DMS153 treated with DMSO at 0.1 percent for 48 hours (cell line): ENCODE results near the gene SLC1A7.
"Not testable (repeated sequence)": the region's sequence is repeated elsewhere in the genome, so short reads cannot be mapped to it uniquely, and the experiment has no call there.

Experiments used
- DNase-seq: peaks from one replicate; lab custom pipeline; 2025; ENCODE audit not compliant: unreplicated experiment; lab: John Stamatoyannopoulos, UW

SLC1A7 gene

GRCh38 chr1:53142226-53142853, at the start of gene SLC1A7:
TSS of gene SLC1A7 (minus strand) at chr1:53142638. CDS start at chr1:53142449, 189 bp downstream.
- DNase-seq, result no peak

- DNase-seq, result no peak
Observed at GRCh38 chr1:53190210-53190611, 47.8 kb upstream of the SLC1A7 start.

GRCh38 chr1:53189061-53189460, 46.6 kb upstream of the SLC1A7 start:
- DNase-seq, result no peak

- no peak for DNase-seq
Observed at GRCh38 chr1:53188099-53188498, 45.7 kb upstream of the SLC1A7 start.

- DNase-seq, result no peak
Observed at GRCh38 chr1:53187401-53187800, 45.0 kb upstream of the SLC1A7 start.

GRCh38 chr1:53186533-53186932, 44.1 kb upstream of the SLC1A7 start:
- no peak for DNase-seq

GRCh38 chr1:53185955-53186297, 43.5 kb upstream of the SLC1A7 start:
- DNase-seq, result not testable (repeated sequence)

- no peak for DNase-seq
Observed at GRCh38 chr1:53183095-53183990, 40.9 kb upstream of the SLC1A7 start.

GRCh38 chr1:53182716-53183094, 40.3 kb upstream of the SLC1A7 start:
- DNase-seq, result no peak

GRCh38 chr1:53182111-53182593, 39.7 kb upstream of the SLC1A7 start:
- DNase-seq, result peak; percentile 54

- DNase-seq, result no peak
Observed at GRCh38 chr1:53180951-53181350, 38.5 kb upstream of the SLC1A7 start.

- no peak for DNase-seq
Observed at GRCh38 chr1:53180226-53180625, 37.8 kb upstream of the SLC1A7 start.

GRCh38 chr1:53176452-53177208, 34.2 kb upstream of the SLC1A7 start:
- DNase-seq, result peak; percentile 75

- DNase-seq, result no peak
Observed at GRCh38 chr1:53174971-53175913, 32.8 kb upstream of the SLC1A7 start.

GRCh38 chr1:53172426-53173128, 30.1 kb upstream of the SLC1A7 start:
- DNase-seq, result no peak

- no peak for DNase-seq
Observed at GRCh38 chr1:53166912-53167311, 24.5 kb upstream of the SLC1A7 start.

GRCh38 chr1:53166366-53166765, 23.9 kb upstream of the SLC1A7 start:
- DNase-seq, result no peak

- DNase-seq, result no peak
Observed at GRCh38 chr1:53165408-53165961, 23.0 kb upstream of the SLC1A7 start.

- no peak for DNase-seq
Observed at GRCh38 chr1:53163291-53163768, 20.9 kb upstream of the SLC1A7 start.
